Esophagus squamous epithelium (tissue), 5 donors: ENCODE results near the gene ALCAM. TPM values are rescaled to one million over a fixed set of nuclear protein-coding genes. Genes with fewer than 3 reads are reported as not detected.

Source experiments
- DNase-seq: peaks from one replicate; lab custom pipeline; 2025; lab: John Stamatoyannopoulos, UW
- H3K27ac ChIP-seq, 4 donors: fragments of 200-600 bp; sonication (generic); one replicate each; pipeline ENCODE4 v1.5.1; 2016 to 2019; ENCODE audit warnings: mild to moderate bottlenecking in 1 of 4
- H3K27me3 ChIP-seq, 4 donors: fragments of 200-600 bp; sonication (generic); 1 replicate in 3 of 4; 2 replicates in 1 of 4; pipeline versions ENCODE4 v1.5.1 to v1.6.0; 2017 to 2021; ENCODE audit warnings: antibody characterized with exemption in 1 of 4
- H3K36me3 ChIP-seq, 3 donors: fragments of 200-600 bp; sonication (generic); one replicate each; pipeline ENCODE4 v1.5.1; 2016 to 2019
- H3K4me1 ChIP-seq, 3 donors: fragments of 200-600 bp; sonication (generic); one replicate each; pipeline ENCODE4 v1.5.1; 2017 to 2019
- H3K4me3 ChIP-seq, 4 donors: fragments of 200-600 bp; sonication (generic); 1 replicate in 3 of 4; 2 replicates in 1 of 4; pipeline ENCODE4 v1.5.1; 2016 to 2019; ENCODE audit warnings: mild to moderate bottlenecking in 2 of 4, moderate library complexity in 1 of 4
- H3K9me3 ChIP-seq, 3 donors: fragments of 200-600 bp; sonication (generic); one replicate each; pipeline ENCODE4 v1.5.1; 2016 to 2019
- POLR2A ChIP-seq, 4 donors: fragments of 450-650 bp; IDR thresholded peaks; one replicate each; pipeline ENCODE4 v1.6.1; 2017; ENCODE audit warnings: antibody characterized with exemption in 4 of 4, mild to moderate bottlenecking in 4 of 4, moderate library complexity in 3 of 4
- WGBS, 2 donors: methylation state at CpG; one replicate each; pipeline ENCODE4 v1.1.5; 2018; 5-methylcytosine and 5-hydroxymethylcytosine counted together
- intact Hi-C: fragments of 100-400 bp; cut with DNase I; formaldehyde crosslinking; loops from one replicate; pipeline ENCODE4 v1.15.0; 2022
- total RNA-seq, 4 donors: library from RNA; depleted of rRNA; stranded (reverse); fragments of >200 nt; gene quantifications; one replicate each; pipeline ENCODE4 v1.1.0, GENCODE V29; 2016
- TF ChIP-seq, protein P1 (sequence below), 6 experiments: fragments of 450-650 bp in 4 of 6; fragments of 200-600 bp in 2 of 6; sonication (generic) in 2 of 6; IDR thresholded peaks; one replicate each; pipeline ENCODE4 v1.5.1; 2016 to 2019; ENCODE audit warnings: antibody characterized with exemption in 6 of 6, mild to moderate bottlenecking in 4 of 6, moderate library complexity in 4 of 6
- donor health status: DM: yes; HTN: yes; CAD: no.

ALCAM gene
- total RNA-seq, 4 donors from 2014 or later: 4.6 to 18.9 (median 8.0) TPM

DNA sequence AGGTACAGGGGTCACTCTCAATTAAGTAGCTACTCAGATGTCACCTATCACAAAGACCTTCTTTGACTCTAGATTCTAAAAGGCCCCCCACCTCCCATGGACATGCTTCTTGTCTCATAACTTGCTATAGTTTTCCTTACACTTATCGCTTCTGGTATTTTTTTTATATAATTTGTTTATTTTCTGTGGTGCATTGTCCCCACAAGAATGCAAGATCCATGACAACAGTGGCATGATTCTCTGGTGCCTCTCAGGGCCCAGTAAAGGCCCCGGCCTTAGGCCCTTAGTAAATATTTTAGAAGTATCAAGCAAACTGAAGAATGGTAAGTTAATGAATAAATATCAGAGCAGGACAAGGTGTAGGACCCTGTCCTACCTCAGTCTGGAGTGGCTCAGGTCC, 253.5 kb downstream of the ALCAM start:
- no peaks in the 10 kb centered on the region for H3K36me3 ChIP-seq
- 70 to 88% methylated on average over 2 of the region's 2 CpGs for WGBS, 2 donors
- H3K27ac ChIP-seq: no peak overlapping the region
- no peak overlapping the region for H3K4me3 ChIP-seq
- H3K27me3 ChIP-seq: no peaks in the 10 kb centered on the region
- no peaks in the 10 kb centered on the region for H3K4me1 ChIP-seq
- H3K9me3 ChIP-seq: no peaks in the 10 kb centered on the region
- no peak for DNase-seq
- intact Hi-C loops: no loop called here
- no peak for TF ChIP-seq POLR2A (IDR thresholded peaks at IDR 0.05)
- TF ChIP-seq, protein P1, sequence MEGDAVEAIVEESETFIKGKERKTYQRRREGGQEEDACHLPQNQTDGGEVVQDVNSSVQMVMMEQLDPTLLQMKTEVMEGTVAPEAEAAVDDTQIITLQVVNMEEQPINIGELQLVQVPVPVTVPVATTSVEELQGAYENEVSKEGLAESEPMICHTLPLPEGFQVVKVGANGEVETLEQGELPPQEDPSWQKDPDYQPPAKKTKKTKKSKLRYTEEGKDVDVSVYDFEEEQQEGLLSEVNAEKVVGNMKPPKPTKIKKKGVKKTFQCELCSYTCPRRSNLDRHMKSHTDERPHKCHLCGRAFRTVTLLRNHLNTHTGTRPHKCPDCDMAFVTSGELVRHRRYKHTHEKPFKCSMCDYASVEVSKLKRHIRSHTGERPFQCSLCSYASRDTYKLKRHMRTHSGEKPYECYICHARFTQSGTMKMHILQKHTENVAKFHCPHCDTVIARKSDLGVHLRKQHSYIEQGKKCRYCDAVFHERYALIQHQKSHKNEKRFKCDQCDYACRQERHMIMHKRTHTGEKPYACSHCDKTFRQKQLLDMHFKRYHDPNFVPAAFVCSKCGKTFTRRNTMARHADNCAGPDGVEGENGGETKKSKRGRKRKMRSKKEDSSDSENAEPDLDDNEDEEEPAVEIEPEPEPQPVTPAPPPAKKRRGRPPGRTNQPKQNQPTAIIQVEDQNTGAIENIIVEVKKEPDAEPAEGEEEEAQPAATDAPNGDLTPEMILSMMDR (IDR thresholded peaks at IDR 0.05): no peak

DNA sequence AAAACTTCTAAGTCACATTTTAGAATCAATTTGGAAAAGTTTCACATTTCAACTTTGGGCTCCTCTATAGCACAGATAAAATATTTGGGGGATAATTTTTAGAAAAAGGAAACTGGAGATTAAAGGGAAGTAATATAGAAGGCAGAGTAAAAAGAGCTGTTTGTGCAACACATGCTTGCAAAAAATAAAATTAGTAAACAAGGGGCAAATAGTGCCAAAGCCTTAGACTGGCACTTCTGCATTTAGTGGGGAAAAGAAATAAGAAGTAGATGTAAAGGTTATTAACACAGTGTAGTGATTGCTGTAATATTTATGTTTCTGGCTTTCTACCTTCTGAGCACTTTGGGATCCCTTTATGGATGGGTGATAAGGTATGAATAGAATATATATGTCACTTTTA, 255.5 kb downstream of the ALCAM start:
- intact Hi-C loops: no loop called here
- H3K36me3 ChIP-seq: no peaks in the 10 kb centered on the region

More for the DNA sequence above, 255.5 kb downstream of the ALCAM start:
- no peaks in the 10 kb centered on the region for H3K27me3 ChIP-seq
- no peak for DNase-seq
- no peaks in the 10 kb centered on the region for H3K9me3 ChIP-seq
- H3K4me1 ChIP-seq: no peaks in the 10 kb centered on the region
- no peak overlapping the region for H3K4me3 ChIP-seq
- H3K27ac ChIP-seq: no peak overlapping the region
- TF ChIP-seq POLR2A (IDR thresholded peaks at IDR 0.05): no peak
- TF ChIP-seq, protein P1 (IDR thresholded peaks at IDR 0.05): no peak
